Fibroblast of the aortic adventitia (primary cell): ENCODE results near the gene SNCAIP. TPM values are rescaled to one million over a fixed set of nuclear protein-coding genes. Genes with fewer than 3 reads are reported as not detected.
A peak's percentile ranks its signal among the peaks of the same experiment; 100 is the strongest.

ENCODE experiments used
- DNase-seq: peaks from one replicate; pipeline ENCODE4 v3.0.0-alpha.2; 2010; ENCODE audit warnings: low read depth
- H3K4me3 ChIP-seq: 2 replicates; pipeline ENCODE4 v1.5.1; 2011; ENCODE audit warnings: low read depth, mild to moderate bottlenecking, control low read depth, low read length, moderate library complexity
- total RNA-seq: library from RNA; depleted of rRNA; stranded (reverse); fragments of >200 nt; gene quantifications from 2 replicates; pipeline ENCODE4 v1.2.3, GENCODE V29; 2012; ENCODE audit warnings: low replicate concordance
- TF ChIP-seq, protein P1 (sequence below): IDR thresholded peaks from 2 replicates; pipeline ENCODE4 v1.5.1; 2011; ENCODE audit warnings: mild to moderate bottlenecking, low read length, control low read depth, inconsistent platforms; ENCODE audit not compliant: insufficient read depth

Gene SNCAIP
- total RNA-seq, result 0.18 and 0.57 TPM in 2 replicates

DNA sequence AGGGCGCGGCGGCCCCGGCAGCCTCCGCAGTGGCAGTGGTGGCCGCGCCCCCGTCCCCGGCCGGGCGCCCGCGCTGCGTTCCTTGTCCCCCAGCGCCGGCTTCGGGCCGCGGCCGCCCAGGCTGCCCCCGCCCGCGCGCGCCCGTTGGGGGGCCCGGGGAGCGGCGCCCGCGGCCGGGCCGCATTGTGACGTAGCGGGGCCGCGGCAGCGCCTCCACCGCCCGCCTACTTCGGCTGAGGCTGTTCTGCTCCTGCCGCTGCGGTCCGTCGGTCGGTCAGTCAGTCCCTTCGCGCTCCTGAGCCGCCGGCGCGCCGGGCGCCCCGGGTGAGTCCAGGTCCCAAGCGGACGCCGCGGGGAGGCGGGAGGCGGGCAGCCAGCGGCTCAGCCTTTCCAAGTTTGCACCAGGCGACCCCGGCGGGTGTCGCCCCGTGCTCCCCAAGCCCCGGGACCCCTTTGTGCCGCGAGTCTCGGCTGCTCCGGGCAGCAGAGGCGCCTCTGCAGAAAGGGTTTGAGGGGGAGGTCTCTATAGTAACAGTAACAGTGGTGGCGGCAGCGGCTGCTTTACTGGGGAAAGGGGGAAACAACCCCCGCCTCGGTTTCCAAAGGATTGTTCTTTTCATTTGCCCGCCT, at the start of gene SNCAIP:
Gene SNCAIP, plus strand, starts transcription at position 277 of the 630 bp plus-strand sequence. CDS start 78,898 bp downstream, outside the sequence.
- peak; percentile 11 for DNase-seq
- TF ChIP-seq, protein P1, sequence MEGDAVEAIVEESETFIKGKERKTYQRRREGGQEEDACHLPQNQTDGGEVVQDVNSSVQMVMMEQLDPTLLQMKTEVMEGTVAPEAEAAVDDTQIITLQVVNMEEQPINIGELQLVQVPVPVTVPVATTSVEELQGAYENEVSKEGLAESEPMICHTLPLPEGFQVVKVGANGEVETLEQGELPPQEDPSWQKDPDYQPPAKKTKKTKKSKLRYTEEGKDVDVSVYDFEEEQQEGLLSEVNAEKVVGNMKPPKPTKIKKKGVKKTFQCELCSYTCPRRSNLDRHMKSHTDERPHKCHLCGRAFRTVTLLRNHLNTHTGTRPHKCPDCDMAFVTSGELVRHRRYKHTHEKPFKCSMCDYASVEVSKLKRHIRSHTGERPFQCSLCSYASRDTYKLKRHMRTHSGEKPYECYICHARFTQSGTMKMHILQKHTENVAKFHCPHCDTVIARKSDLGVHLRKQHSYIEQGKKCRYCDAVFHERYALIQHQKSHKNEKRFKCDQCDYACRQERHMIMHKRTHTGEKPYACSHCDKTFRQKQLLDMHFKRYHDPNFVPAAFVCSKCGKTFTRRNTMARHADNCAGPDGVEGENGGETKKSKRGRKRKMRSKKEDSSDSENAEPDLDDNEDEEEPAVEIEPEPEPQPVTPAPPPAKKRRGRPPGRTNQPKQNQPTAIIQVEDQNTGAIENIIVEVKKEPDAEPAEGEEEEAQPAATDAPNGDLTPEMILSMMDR, result no peak
- peak within 1 kb of the TSS; percentile 63 for H3K4me3 ChIP-seq

- no peak overlapping the region for H3K4me3 ChIP-seq
- DNase-seq, result peak; percentile 30
- TF ChIP-seq, protein P1, result no peak
Observed at GRCh38 chr5:122263352-122264030, 48.5 kb upstream of the SNCAIP start.

GRCh38 chr5:122264610-122265009, 47.4 kb upstream of the SNCAIP start:
- TF ChIP-seq, protein P1, result no peak
- H3K4me3 ChIP-seq, result no peak overlapping the region
- no peak for DNase-seq

DNA sequence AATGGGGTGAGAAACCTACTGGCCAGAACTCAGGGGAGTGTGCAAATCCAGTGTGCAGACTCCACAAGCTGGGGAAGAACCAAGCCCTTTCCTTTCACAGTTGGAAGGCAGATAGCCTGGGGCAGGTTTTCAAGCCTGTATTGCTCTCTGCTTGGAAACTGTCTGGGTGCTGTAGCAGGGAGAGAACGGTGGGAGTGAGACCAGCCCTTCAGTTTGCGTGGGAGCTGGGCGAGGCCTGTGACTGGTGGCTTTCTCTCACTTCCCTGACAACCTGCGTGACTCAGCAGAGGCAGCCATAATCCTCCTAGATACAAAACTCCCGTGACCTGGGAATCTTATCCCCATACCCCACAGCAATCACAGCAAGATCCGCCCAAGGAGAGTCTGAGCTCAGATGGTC, 44.9 kb upstream of the SNCAIP start:
- DNase-seq, result no peak
- TF ChIP-seq, protein P1, result no peak
- H3K4me3 ChIP-seq, result no peak overlapping the region

GRCh38 chr5:122273696-122274095, 38.3 kb upstream of the SNCAIP start:
- TF ChIP-seq, protein P1, result no peak
- DNase-seq, result no peak
- no peak overlapping the region for H3K4me3 ChIP-seq

GRCh38 chr5:122283592-122283991, 28.4 kb upstream of the SNCAIP start:
- TF ChIP-seq, protein P1, result no peak
- no peak for DNase-seq
- H3K4me3 ChIP-seq, result no peak overlapping the region
